ENCODE measurements around the gene FBXO34. TPM values are rescaled to one million over a fixed set of nuclear protein-coding genes. Genes with fewer than 3 reads are reported as not detected.

The FBXO34 gene
- total and polyA plus RNA-seq, 12 donors: 5.9 to 31.0 (median 18.5) TPM

GRCh38 chr14:55328317-55328716, 57.1 kb downstream of the FBXO34 start:
- peaks cover 7 to 30% of the 10 kb centered on the region in 2 donors for H3K4me1 ChIP-seq (replicated peaks in 1 of 2)
- no peak overlapping the region for H3K27ac ChIP-seq
- no peak overlapping the region for H3K4me3 ChIP-seq
- intact Hi-C loops (cut with DNase I): no loop called here
- 64 to 95% (median 89%) methylated on average over 3 of the region's 3 CpGs for WGBS, 4 donors
- DNase-seq: no peak
- no peaks in the 10 kb centered on the region for H3K27me3 ChIP-seq
- no peaks in the 10 kb centered on the region for H3K36me3 ChIP-seq (replicated peaks in 1 of 2)
- TF ChIP-seq CTCF (IDR thresholded peaks at IDR 0.05): no peak
- no peak for TF ChIP-seq POLR2A (IDR thresholded peaks at IDR 0.05)
- H3K9me3 ChIP-seq (replicated peaks in 1 of 3): no peaks in the 10 kb centered on the region

- no peaks in the 10 kb centered on the region for H3K9me3 ChIP-seq (replicated peaks in 1 of 3)
- no peak overlapping the region for H3K27ac ChIP-seq
- no peaks in the 10 kb centered on the region for H3K27me3 ChIP-seq
- H3K4me3 ChIP-seq: no peak overlapping the region
- peaks cover 7 to 31% of the 10 kb centered on the region in 2 donors for H3K4me1 ChIP-seq (replicated peaks in 1 of 2)
- 66 to 70% (median 67%) methylated on average over 6 of the region's 6 CpGs for WGBS, 4 donors
- TF ChIP-seq POLR2A (IDR thresholded peaks at IDR 0.05) (no peak), CTCF (IDR thresholded peaks at IDR 0.05) (no peak)
- no peak for DNase-seq
- no peaks in the 10 kb centered on the region for H3K36me3 ChIP-seq (replicated peaks in 1 of 2)
- intact Hi-C loops (cut with DNase I): no loop called here
Observed at GRCh38 chr14:55329999-55330710, 58.9 kb downstream of the FBXO34 start.

- Histone ChIP-seq H3K4me3 (no peak overlapping the region), H3K27ac (no peak overlapping the region)
- intact Hi-C loops (cut with DNase I): no loop called here
Observed at GRCh38 chr14:55332654-55333570, 61.7 kb downstream of the FBXO34 start.

More at GRCh38 chr14:55332654-55333570, 61.7 kb downstream of the FBXO34 start:
- no peaks in the 10 kb centered on the region for H3K9me3 ChIP-seq (replicated peaks in 1 of 3)
- no peaks in the 10 kb centered on the region for H3K27me3 ChIP-seq
- no peak for DNase-seq
- peaks cover 7 to 39% of the 10 kb centered on the region in 2 donors for H3K4me1 ChIP-seq (replicated peaks in 1 of 2)
- 53 to 74% (median 54%) methylated on average over 7 of the region's 7 CpGs for WGBS, 4 donors
- TF ChIP-seq POLR2A (IDR thresholded peaks at IDR 0.05) (no peak), CTCF (IDR thresholded peaks at IDR 0.05) (no peak)
- H3K36me3 ChIP-seq (replicated peaks in 1 of 2): no peaks in the 10 kb centered on the region

All from adrenal gland (tissue), 12 donors.